Measurements from ENCODE around the gene C2CD2.

GRCh38 chr21:41950941-41951351 is 2.9 kb downstream of the C2CD2 start:
- no peak for TF ChIP-seq CTCF (IDR thresholded peaks at IDR 0.05)
- no peak for TF ChIP-seq POLR2A (IDR thresholded peaks at IDR 0.05)
- no peak for TF ChIP-seq EP300 (IDR thresholded peaks at IDR 0.05)

Measured in tibial nerve (tissue), 4 donors.